ENCODE results near the gene TSPAN4. TPM values are rescaled to one million over a fixed set of nuclear protein-coding genes. Genes with fewer than 3 reads are reported as not detected.
A peak's percentile ranks its signal among the peaks of the same experiment; 100 is the strongest.

The TSPAN4 gene
- total RNA-seq, 1 donor from 2014 or later, result 2.3 TPM

- peaks cover 7% of the 10 kb centered on the region for H3K27me3 Mint-ChIP-seq
- intact Hi-C loops (cut with micrococcal nuclease), result loop anchor here (2.0 to 10.0 kb wide), 3 partner anchors 67 to 731 kb away; partner anchors contain the start of genes CHID1, DUSP8 and GATD1
- H3K9me3 Mint-ChIP-seq, result no peaks in the 10 kb centered on the region
- ChIA-PET POLR2A (interaction anchor here (1.2 to 2.6 kb wide), 7 partner anchors 11 to 728 kb away, joined by 3 to 45 read pairs (median 4); partner anchors contain the start of genes CD151, CHID1, CRACR2B and DUSP8), CTCF (interaction anchor here (1.2 to 1.3 kb wide), 2 partner anchors 9 to 24 kb away, joined by 4 read pairs; no protein-coding TSS in a partner anchor)
- TF ChIP-seq CTCF (IDR thresholded peaks at IDR 0.05), result no peak
- H3K27ac Mint-ChIP-seq, result no peak overlapping the region
- DNase-seq, result no peak
- H3K4me1 Mint-ChIP-seq, result peaks cover 40% of the 10 kb centered on the region
- H3K36me3 Mint-ChIP-seq (ENCODE audit: low read depth), result peaks cover 20% of the 10 kb centered on the region
- no peak for ATAC-seq (ENCODE audit: low read depth)
- H3K4me3 Mint-ChIP-seq, result peak overlapping the region; percentile 72
Observed at GRCh38 chr11:843818-844692, 1.4 kb downstream of the TSPAN4 start.

GRCh38 chr11:844693-845644 lies 2.3 kb downstream of the TSPAN4 start:
- intact Hi-C loops (cut with micrococcal nuclease), result loop anchor here (5.0 to 10.0 kb wide), 3 partner anchors 122 to 730 kb away; partner anchors contain the start of genes BRSK2 and DUSP8
- Mint-ChIP-seq H3K36me3 (ENCODE audit: low read depth) (peaks cover 12% of the 10 kb centered on the region), H3K9me3 (no peaks in the 10 kb centered on the region), H3K4me3 (peak overlapping the region; percentile 61), H3K27ac (no peak overlapping the region), H3K27me3 (peaks cover 7% of the 10 kb centered on the region), H3K4me1 (peaks cover 41% of the 10 kb centered on the region)
- no peak for TF ChIP-seq CTCF (IDR thresholded peaks at IDR 0.05)
- ATAC-seq (ENCODE audit: low read depth) (no peak), DNase-seq (no peak)
- ChIA-PET POLR2A (interaction anchor here (1.2 kb wide), 1 partner anchor 77 kb away, joined by 3 read pairs; no protein-coding TSS in a partner anchor), CTCF (no interaction called here)

GRCh38 chr11:845872-846495 lies 3.3 kb downstream of the TSPAN4 start:
- intact Hi-C loops (cut with micrococcal nuclease), result loop anchor here (5.0 to 10.0 kb wide), 3 partner anchors 121 to 729 kb away; partner anchors contain the start of genes BRSK2 and DUSP8
- DNase-seq (no peak), ATAC-seq (ENCODE audit: low read depth) (no peak)
- H3K4me3 Mint-ChIP-seq, result no peak overlapping the region
- ChIA-PET POLR2A (interaction anchor here (1.5 kb wide), 1 partner anchor 18 kb away, joined by 4 read pairs; no protein-coding TSS in a partner anchor), CTCF (no interaction called here)
- no peak for TF ChIP-seq CTCF (IDR thresholded peaks at IDR 0.05)
- H3K27ac Mint-ChIP-seq, result no peak overlapping the region
- peaks cover 31% of the 10 kb centered on the region for H3K4me1 Mint-ChIP-seq
- peaks cover 2% of the 10 kb centered on the region for H3K36me3 Mint-ChIP-seq (ENCODE audit: low read depth)
- no peaks in the 10 kb centered on the region for H3K9me3 Mint-ChIP-seq
- peaks cover 7% of the 10 kb centered on the region for H3K27me3 Mint-ChIP-seq

GRCh38 chr11:846496-847098 lies 3.9 kb downstream of the TSPAN4 start:
- DNase-seq (no peak), ATAC-seq (ENCODE audit: low read depth) (no peak)
- no peak for TF ChIP-seq CTCF (IDR thresholded peaks at IDR 0.05)
- Mint-ChIP-seq H3K27me3 (peaks cover 7% of the 10 kb centered on the region), H3K4me1 (peaks cover 25% of the 10 kb centered on the region), H3K36me3 (ENCODE audit: low read depth) (peaks cover 2% of the 10 kb centered on the region), H3K27ac (no peak overlapping the region), H3K4me3 (no peak overlapping the region), H3K9me3 (no peaks in the 10 kb centered on the region)
- POLR2A ChIA-PET, result interaction anchor here (1.3 to 1.5 kb wide), 2 partner anchors 18 to 27 kb away, joined by 4 to 8 read pairs; no protein-coding TSS in a partner anchor
- intact Hi-C loops (cut with micrococcal nuclease), result loop anchor here (5.0 to 10.0 kb wide), 3 partner anchors 121 to 728 kb away; partner anchors contain the start of genes BRSK2 and DUSP8
- CTCF ChIA-PET, result interaction anchor here (2.2 kb wide), 1 partner anchor 205 kb away, joined by 11 read pairs; no protein-coding TSS in a partner anchor
